NCI-H2107 treated with DMSO at 0.1 percent for 48 hours (cell line): ENCODE data around the gene SRRM3.
"Not testable (repeated sequence)": the region's sequence is repeated elsewhere in the genome, so short reads cannot be mapped to it uniquely, and the experiment has no call there.

Experiments
- DNase-seq: peaks from one replicate; lab custom pipeline; 2025; ENCODE audit not compliant: unreplicated experiment; lab: John Stamatoyannopoulos, UW

SRRM3 gene

GRCh38 chr7:76335417-76335816 is 133.7 kb downstream of the SRRM3 start:
- not testable (repeated sequence) for DNase-seq

- DNase-seq: no peak
Measured at GRCh38 chr7:76336094-76336493, 134.4 kb downstream of the SRRM3 start.
